IPS-NIHi7 (cell line): Measurements from ENCODE around the gene CACNA2D2.

Experiments
- DNase-seq: peaks from one replicate; pipeline ENCODE4 v3.0.0; 2012; ENCODE audit warnings: mixed read lengths; ENCODE audit errors: extremely low spot score

CACNA2D2 gene

GRCh38 chr3:50347187-50347813 is 156.1 kb downstream of the CACNA2D2 start:
- DNase-seq, result peak; percentile 56

- DNase-seq, result peak; percentile 93
Observed at GRCh38 chr3:50345586-50346234, 157.7 kb downstream of the CACNA2D2 start, which contains the start of gene ZMYND10. Gene ZMYND10 (minus strand): TSS chr3:50345732. CDS start chr3:50345579, 153 bp downstream.

- no peak for DNase-seq
Observed at GRCh38 chr3:50345008-50345407, 158.4 kb downstream of the CACNA2D2 start.

- peak; percentile 57 for DNase-seq
Observed at GRCh38 chr3:50342813-50343633, 160.4 kb downstream of the CACNA2D2 start.

GRCh38 chr3:50341996-50342650 is 161.3 kb downstream of the CACNA2D2 start:
- DNase-seq, result no peak

GRCh38 chr3:50341537-50341936 is 161.9 kb downstream of the CACNA2D2 start:
- DNase-seq, result no peak

- peak; percentile 38 for DNase-seq
Observed at GRCh38 chr3:50340448-50341329, 162.7 kb downstream of the CACNA2D2 start, which contains the start of gene RASSF1. Gene RASSF1 (minus strand): TSS chr3:50340836. CDS start chr3:50340805, 31 bp downstream.

- DNase-seq, result no peak
Observed at GRCh38 chr3:50340147-50340447, 163.3 kb downstream of the CACNA2D2 start.

GRCh38 chr3:50339485-50340146 is 163.8 kb downstream of the CACNA2D2 start:
- DNase-seq, result no peak

GRCh38 chr3:50338965-50339364 is 164.5 kb downstream of the CACNA2D2 start:
- no peak for DNase-seq

GRCh38 chr3:50337175-50337861 is 166.1 kb downstream of the CACNA2D2 start:
- peak; percentile 99 for DNase-seq

GRCh38 chr3:50336452-50337174 is 166.8 kb downstream of the CACNA2D2 start:
- DNase-seq, result peak; percentile 58

- no peak for DNase-seq
Observed at GRCh38 chr3:50334339-50335075, 168.9 kb downstream of the CACNA2D2 start.

- no peak for DNase-seq
Observed at GRCh38 chr3:50333744-50334328, 169.6 kb downstream of the CACNA2D2 start.

- DNase-seq, result no peak
Observed at GRCh38 chr3:50331364-50331907, 172.0 kb downstream of the CACNA2D2 start.

- no peak for DNase-seq
Observed at GRCh38 chr3:50330330-50330729, 173.1 kb downstream of the CACNA2D2 start.

GRCh38 chr3:50327943-50328691 is 175.3 kb downstream of the CACNA2D2 start, which contains the start of gene TUSC2:
Gene TUSC2 (minus strand): TSS chr3:50328223. CDS start chr3:50328099, 124 bp downstream.
- DNase-seq, result peak; percentile 94
